Measurements from ENCODE around the gene MAP4K5. TPM values are rescaled to one million over a fixed set of nuclear protein-coding genes. Genes with fewer than 3 reads are reported as not detected.

MAP4K5 gene
- total and polyA plus RNA-seq, 4 donors = 7.7 to 47.1 (median 19.3) TPM

- Histone ChIP-seq H3K9ac (ENCODE audit: low read depth in 1 of 2, low read length in 2 of 2) (no peak overlapping the region), H3K27ac (ENCODE audit: low read depth in 1 of 2, low read length in 2 of 2) (no peak overlapping the region), H3K36me3 (ENCODE audit: control insufficient read depth in 4 of 4, insufficient read depth in 3 of 4, low read depth in 1 of 4, low read length in 3 of 4) (peaks cover 0 to 2% (median 0%) of the 10 kb centered on the region in 4 donors), H3K4me3 (ENCODE audit: low read depth in 1 of 3, low read length in 3 of 3) (peak overlapping the region in 2 of 3 donors; percentile 60 to 100), H3K4me1 (ENCODE audit: control insufficient read depth in 4 of 4, insufficient read depth in 4 of 4, low read length in 3 of 4) (peaks cover 3 to 25% (median 13%) of the 10 kb centered on the region in 4 donors), H3K9me3 (ENCODE audit: control insufficient read depth in 4 of 4, low read length in 3 of 4) (no peaks in the 10 kb centered on the region), H3K27me3 (ENCODE audit: control insufficient read depth in 4 of 4, insufficient read depth in 4 of 4, low read length in 3 of 4) (no peaks in the 10 kb centered on the region)
- TF ChIP-seq HNF4A (conservative IDR thresholded peaks at IDR 0.05) (no peak), NR2F2 (IDR thresholded peaks at IDR 0.05) (no peak), GABPA (IDR thresholded peaks at IDR 0.05 in 1 of 2, conservative IDR thresholded peaks at IDR 0.05 in 1 of 2) (no peak), EGR1 (IDR thresholded peaks at IDR 0.05; ENCODE audit: low read depth in 2 of 2) (no peak), MAX (IDR thresholded peaks at IDR 0.05) (no peak), HNF4G (IDR thresholded peaks at IDR 0.05) (no peak), RAD21 (IDR thresholded peaks at IDR 0.05) (no peak), FOXA2 (IDR thresholded peaks at IDR 0.05) (no peak), RXRA (IDR thresholded peaks at IDR 0.05) (no peak), JUND (IDR thresholded peaks at IDR 0.05) (no peak), YY1 (IDR thresholded peaks at IDR 0.05) (no peak), TAF1 (conservative IDR thresholded peaks at IDR 0.05) (no peak), FOXA1 (IDR thresholded peaks at IDR 0.05) (no peak), SP1 (IDR thresholded peaks at IDR 0.05) (no peak)
- TF ChIP-seq, protein P1, sequence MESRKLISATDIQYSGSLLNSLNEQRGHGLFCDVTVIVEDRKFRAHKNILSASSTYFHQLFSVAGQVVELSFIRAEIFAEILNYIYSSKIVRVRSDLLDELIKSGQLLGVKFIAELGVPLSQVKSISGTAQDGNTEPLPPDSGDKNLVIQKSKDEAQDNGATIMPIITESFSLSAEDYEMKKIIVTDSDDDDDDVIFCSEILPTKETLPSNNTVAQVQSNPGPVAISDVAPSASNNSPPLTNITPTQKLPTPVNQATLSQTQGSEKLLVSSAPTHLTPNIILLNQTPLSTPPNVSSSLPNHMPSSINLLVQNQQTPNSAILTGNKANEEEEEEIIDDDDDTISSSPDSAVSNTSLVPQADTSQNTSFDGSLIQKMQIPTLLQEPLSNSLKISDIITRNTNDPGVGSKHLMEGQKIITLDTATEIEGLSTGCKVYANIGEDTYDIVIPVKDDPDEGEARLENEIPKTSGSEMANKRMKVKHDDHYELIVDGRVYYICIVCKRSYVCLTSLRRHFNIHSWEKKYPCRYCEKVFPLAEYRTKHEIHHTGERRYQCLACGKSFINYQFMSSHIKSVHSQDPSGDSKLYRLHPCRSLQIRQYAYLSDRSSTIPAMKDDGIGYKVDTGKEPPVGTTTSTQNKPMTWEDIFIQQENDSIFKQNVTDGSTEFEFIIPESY (IDR thresholded peaks at IDR 0.05) = no peak
- TF ChIP-seq, protein P2, sequence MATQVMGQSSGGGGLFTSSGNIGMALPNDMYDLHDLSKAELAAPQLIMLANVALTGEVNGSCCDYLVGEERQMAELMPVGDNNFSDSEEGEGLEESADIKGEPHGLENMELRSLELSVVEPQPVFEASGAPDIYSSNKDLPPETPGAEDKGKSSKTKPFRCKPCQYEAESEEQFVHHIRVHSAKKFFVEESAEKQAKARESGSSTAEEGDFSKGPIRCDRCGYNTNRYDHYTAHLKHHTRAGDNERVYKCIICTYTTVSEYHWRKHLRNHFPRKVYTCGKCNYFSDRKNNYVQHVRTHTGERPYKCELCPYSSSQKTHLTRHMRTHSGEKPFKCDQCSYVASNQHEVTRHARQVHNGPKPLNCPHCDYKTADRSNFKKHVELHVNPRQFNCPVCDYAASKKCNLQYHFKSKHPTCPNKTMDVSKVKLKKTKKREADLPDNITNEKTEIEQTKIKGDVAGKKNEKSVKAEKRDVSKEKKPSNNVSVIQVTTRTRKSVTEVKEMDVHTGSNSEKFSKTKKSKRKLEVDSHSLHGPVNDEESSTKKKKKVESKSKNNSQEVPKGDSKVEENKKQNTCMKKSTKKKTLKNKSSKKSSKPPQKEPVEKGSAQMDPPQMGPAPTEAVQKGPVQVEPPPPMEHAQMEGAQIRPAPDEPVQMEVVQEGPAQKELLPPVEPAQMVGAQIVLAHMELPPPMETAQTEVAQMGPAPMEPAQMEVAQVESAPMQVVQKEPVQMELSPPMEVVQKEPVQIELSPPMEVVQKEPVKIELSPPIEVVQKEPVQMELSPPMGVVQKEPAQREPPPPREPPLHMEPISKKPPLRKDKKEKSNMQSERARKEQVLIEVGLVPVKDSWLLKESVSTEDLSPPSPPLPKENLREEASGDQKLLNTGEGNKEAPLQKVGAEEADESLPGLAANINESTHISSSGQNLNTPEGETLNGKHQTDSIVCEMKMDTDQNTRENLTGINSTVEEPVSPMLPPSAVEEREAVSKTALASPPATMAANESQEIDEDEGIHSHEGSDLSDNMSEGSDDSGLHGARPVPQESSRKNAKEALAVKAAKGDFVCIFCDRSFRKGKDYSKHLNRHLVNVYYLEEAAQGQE (IDR thresholded peaks at IDR 0.05) = no peak
- TF ChIP-seq, protein P3, sequence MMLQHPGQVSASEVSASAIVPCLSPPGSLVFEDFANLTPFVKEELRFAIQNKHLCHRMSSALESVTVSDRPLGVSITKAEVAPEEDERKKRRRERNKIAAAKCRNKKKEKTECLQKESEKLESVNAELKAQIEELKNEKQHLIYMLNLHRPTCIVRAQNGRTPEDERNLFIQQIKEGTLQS (IDR thresholded peaks at IDR 0.05) = no peak
- TF ChIP-seq, protein P4, sequence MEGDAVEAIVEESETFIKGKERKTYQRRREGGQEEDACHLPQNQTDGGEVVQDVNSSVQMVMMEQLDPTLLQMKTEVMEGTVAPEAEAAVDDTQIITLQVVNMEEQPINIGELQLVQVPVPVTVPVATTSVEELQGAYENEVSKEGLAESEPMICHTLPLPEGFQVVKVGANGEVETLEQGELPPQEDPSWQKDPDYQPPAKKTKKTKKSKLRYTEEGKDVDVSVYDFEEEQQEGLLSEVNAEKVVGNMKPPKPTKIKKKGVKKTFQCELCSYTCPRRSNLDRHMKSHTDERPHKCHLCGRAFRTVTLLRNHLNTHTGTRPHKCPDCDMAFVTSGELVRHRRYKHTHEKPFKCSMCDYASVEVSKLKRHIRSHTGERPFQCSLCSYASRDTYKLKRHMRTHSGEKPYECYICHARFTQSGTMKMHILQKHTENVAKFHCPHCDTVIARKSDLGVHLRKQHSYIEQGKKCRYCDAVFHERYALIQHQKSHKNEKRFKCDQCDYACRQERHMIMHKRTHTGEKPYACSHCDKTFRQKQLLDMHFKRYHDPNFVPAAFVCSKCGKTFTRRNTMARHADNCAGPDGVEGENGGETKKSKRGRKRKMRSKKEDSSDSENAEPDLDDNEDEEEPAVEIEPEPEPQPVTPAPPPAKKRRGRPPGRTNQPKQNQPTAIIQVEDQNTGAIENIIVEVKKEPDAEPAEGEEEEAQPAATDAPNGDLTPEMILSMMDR (IDR thresholded peaks at IDR 0.05; ENCODE audit: low read depth, low read length, missing input control) = no peak
- no peak for DNase-seq (ENCODE audit: low spot score)
- WGBS = 26% methylated on average over 5 of the region's 5 CpGs
These were observed 904 bp upstream of the MAP4K5 start for GRCh38 chr14:50533241-50533705.

All from liver (tissue), 9 donors.